HG03175 (cell line): ENCODE data around the gene CEP68.
A peak's percentile ranks its signal among the peaks of the same experiment; 100 is the strongest.
"Not testable (repeated sequence)": the region's sequence is repeated elsewhere in the genome, so short reads cannot be mapped to it uniquely, and the experiment has no call there.

Experiments used
- ATAC-seq: cut with Tn5 transposase; IDR thresholded peaks from one replicate; pipeline ENCODE4 v1.9.1; 2021; ENCODE audit warnings: mild to moderate bottlenecking, moderate library complexity; ENCODE audit not compliant: unreplicated experiment

The CEP68 gene

GRCh38 chr2:65031341-65032018 lies 24.7 kb upstream of the CEP68 start:
- peak; percentile 37 for ATAC-seq

GRCh38 chr2:65032019-65032975 lies 23.9 kb upstream of the CEP68 start:
- ATAC-seq: no peak

DNA sequence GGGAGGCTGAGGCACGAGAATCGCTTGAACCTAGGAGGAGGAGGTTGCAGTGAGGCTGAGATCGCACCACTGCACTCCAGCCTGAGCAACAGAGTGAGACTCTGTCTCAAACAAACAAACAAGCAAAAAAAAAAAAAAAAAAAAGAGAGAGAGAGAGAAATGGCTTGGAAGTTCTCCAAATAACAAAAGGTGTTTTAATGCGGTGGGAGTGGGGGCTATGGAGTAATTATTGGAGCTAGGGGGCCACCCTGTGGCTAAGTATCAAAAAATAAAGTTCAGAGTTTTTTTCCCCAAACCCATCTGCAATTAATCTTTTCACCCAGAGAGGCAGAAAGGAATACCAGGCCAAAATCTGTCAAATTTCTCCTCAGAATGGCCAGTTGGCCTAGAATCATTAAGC lies 23.0 kb upstream of the CEP68 start:
- ATAC-seq: no peak

DNA sequence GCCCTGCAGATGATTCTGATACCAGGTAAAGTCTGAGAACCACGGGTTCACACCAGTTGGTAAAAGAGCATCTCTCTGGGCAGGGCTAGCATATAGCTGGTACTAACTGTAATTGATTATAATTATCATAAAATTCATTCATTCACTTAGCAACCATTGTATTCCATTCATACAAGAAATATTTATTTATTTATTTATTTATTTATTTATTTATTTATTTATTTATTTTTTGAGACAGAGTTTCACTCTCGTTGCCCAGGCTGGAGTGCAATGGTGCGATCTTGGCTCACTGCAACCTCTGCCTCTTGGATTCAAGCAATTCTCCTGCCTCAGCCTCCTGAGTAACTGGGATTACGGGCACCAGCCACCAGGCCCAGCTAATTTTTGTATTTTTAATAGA lies 22.5 kb upstream of the CEP68 start:
- ATAC-seq: not testable (repeated sequence)

DNA sequence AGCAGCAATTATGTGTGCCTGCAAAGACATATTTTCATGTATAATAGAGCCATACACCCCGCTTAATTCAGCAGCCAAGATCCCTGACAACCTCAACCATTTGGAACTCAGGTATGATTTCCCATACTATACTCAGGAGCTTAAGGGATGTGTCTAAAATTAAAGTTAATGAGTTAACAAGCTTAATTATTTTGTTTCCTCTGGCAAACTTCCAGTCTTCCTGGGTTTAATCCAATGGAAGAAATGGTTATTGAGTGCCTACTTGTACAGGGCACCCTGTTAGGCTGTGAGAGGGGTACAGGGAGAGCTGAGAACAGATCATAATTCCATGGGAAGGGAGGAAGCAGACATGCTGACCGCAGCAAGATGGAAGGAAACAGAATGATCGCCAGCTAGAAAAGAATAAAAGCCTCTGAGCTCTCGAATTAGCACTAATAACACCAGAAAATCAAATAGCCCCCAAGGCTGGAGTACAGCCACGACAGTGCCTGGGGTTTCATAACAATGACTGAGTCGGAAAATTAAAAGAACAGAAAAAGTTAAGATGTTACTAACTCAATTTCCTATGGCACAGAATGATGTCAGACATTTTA lies 20.8 kb upstream of the CEP68 start:
- ATAC-seq: no peak

- ATAC-seq: no peak
Observed at GRCh38 chr2:65037178-65037577, 19.0 kb upstream of the CEP68 start.

DNA sequence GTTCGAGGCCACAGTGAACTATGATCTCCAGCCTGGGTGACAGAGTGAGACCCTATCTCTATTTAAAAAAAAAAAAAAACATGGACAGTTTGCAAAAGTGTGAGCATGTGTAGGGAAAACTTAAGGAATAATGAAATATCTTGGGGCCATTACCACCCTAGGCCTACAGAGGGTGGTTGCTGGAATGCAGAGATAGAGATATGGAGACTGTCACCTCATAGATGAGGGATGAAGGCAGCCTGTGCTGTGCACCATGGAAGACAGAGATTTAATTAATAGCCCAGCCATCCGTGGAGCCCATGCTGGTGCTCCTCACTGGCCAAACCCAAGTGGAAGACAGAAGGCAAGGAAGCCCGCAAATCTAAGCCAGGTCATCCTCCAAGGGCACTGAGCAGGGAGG lies 16.6 kb upstream of the CEP68 start:
- no peak for ATAC-seq

- peak; percentile 86 for ATAC-seq
Observed at GRCh38 chr2:65040400-65041261, 15.6 kb upstream of the CEP68 start.

DNA sequence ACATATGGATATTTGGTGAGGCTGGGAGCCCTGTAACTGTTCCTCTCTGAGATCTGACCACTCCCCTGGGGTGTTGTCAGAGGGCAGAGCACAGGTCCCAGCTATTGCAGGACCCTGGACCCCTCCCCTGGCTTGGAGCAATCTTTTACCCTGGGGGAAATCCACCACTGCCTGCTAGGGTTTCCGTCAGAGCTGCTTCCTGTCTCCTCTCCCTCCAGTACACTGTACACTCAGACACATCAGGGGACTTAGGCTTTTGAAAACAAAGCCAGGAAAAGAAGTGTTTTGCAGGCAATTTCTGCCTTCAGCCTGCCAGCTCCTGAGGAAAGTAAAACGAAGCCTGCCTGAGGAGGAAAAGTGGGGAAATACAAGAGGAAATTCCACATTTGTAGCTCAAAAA lies 13.2 kb upstream of the CEP68 start:
- no peak for ATAC-seq

DNA sequence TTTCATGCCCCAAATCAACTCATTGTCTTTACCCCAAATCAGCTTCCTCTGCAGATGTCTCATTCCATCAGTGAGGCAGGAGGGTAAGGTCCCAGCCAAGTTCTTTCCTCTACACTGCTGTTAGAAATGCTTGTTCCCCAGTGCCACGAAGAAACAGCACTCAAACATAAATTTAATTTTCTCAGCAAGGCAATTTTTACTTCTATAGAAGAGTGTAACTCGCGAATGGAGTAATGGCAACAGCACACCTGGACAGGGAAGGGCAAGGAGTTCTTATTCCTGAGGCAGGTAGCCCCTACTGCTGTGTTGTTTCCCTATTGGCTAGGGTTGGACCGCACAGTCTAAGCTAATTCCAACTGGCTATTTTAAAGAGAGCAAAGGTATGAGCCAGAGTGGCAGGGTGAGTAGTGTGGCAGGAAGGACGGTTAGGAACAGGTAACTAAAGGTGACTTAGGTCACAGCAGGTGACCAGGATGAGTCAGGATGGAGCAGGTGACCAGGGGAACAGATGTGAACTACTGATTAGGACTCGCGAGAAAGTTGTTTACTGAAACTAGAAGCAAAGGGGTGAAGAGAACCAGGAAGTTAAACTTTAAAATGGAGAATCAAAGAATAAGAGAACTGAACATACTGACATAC lies 12.0 kb upstream of the CEP68 start:
- ATAC-seq: no peak

DNA sequence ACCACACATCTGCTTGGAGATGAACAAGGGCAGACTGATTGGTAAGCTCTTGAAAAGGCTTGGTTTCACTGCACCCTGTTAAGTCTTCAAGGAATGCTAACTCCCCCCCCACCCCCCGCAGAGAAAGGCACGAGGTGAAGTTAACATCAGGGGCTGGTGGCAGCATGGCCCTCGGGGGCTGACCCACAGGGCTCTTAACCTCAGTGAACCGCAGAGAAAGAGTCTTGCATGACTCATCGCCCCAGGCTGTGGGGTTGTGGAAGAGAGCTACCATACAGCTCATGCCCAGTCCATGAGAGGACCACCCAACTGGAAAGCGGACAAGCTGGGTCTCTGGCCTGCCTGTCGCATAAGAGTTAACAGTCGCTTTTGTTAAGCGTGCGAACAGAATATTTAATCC lies 10.6 kb upstream of the CEP68 start:
- no peak for ATAC-seq

DNA sequence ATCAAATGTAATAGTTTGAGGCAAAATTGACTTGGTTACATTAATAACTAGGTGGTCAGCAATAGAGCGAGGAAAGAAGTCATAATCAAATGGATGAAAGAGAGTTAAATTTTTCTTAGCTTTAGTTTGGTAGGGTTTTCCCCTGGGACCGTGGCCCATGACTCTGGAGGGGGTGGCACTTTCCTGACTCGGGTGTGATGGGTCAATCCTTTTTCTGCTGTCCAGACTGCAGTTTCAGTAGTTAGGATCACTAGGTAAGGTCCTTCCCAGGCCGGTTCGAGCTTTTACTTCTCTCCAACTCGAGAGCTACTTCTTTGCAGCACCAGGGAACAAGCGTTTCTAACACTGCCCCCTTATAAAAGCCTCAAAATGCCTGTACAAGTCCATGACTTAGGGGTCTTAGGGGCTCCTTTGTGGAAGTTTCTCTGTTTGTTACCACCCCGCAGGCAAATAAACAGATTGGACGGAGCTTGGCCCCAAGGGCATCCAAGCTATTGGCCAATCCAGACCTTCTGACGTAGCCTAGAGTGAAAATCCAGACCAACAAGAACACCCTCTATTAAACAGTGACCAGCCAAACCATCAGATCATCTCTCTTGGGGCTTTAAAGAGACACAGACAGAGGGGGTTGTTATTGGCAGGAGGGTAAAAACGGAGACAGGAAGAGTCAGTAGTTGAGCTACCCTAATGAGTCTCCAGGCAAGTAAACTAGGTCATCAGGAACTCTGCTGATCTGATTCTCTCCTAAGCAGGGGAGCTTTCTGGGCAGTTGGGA lies 9.4 kb upstream of the CEP68 start:
- no peak for ATAC-seq

GRCh38 chr2:65049010-65049639 lies 7.1 kb upstream of the CEP68 start:
- ATAC-seq: no peak

DNA sequence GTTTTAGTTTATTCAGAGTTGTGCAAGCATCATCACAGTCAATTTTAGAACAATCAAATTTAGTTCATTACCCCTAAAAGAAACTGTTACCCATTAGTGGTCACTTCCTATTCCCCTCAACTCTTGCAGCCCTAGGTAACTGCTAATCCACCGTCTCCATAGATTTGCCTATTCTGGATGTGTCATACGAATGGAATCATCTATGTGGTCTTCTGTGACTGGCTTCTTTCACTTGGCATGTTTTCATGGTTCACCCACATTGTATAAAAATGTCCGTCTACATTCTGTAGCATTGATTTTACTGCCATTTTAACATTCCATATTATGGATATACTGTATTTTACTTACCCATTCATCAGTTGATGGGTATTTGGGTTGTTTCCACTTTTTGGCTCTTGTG lies 5.3 kb upstream of the CEP68 start:
- ATAC-seq: no peak

DNA sequence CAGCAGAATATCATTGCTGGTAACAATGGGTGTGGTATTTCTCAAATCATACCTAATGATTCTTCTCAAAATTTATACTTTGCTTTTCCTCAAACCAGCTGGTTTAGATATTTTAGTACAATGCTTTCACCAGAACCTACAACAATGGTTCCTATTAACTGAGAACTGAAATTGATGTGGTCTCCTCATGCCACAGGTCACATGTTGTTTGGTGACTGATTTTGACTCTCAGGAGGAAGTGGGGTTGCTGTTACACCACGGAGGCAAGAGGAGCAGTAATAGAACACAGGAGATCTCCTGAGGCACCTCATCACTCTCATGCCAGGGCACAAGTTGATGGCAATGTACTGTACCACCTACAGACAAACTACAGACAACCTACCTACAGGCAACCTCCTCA lies 3.0 kb upstream of the CEP68 start:
- ATAC-seq: peak; percentile 51

DNA sequence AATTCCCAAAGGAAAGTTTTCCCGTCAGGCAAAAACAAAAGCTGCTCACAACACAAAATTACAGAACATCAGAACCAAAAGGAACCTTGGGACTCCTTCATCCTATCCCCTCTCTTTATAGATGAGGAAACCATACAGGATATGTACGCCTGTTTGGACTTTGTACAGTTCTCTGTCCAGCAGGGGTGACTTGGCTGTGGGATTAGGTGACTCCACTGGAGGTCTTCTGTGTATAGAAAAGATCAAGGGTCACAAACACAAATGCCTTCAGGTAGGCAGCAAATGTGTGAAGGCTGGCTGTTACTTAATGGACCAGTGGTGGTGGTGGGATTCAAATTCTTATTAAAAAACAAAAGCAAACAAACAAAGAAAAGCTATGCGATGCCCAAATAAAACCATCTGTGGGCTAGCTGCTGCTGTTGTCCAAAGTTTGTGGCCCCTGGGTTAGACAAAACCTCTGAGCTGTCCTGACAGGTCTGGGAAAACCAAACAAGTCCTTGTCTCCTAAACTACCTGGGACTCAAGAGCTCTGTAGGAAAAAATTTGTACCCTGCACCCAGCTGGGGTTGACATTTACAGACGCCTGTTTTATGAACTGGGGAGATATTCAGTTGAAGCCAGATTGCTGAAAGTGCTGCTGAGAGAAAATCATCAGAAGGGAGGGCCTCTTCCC lies 1.3 kb upstream of the CEP68 start:
- ATAC-seq: no peak

GRCh38 chr2:65055422-65056214 lies 598 bp upstream of the CEP68 start:
- ATAC-seq: peak; percentile 32

DNA sequence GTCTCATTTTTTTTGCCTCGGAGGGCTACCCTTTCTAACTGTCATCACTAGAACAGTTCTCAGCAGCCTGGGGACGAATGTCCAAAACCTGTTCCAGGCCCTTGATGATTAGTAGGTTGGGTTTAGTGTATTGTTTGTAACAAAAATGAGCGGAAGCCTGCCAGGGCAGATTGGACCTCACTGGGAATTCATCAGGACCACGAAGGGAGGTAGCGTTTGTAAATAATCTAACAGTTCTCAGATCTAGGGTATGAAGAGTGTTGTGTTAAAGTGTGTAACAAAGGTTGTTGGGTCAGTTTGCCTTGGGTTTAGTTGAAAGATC lies 799 bp downstream of the CEP68 start:
- ATAC-seq: no peak
